ENCODE measurements around the gene PABPC1L. TPM values are rescaled to one million over a fixed set of nuclear protein-coding genes. Genes with fewer than 3 reads are reported as not detected.

Gene PABPC1L
- total RNA-seq, 1 experiment from 2014 or later: 83.5 TPM

GRCh38 chr20:44970243-44970757 is 60.4 kb downstream of the PABPC1L start:
- no peak for TF ChIP-seq CTCF (conservative IDR thresholded peaks at IDR 0.05)
- H3K79me1 ChIP-seq (ENCODE audit: insufficient read depth, low read depth, low read length, poor library complexity, severe bottlenecking): no peaks in the 10 kb centered on the region
- no peak overlapping the region for H2BK5ac ChIP-seq (ENCODE audit: insufficient read length, low read length)
- H3K14ac ChIP-seq (ENCODE audit: insufficient read depth, low read length): no peak overlapping the region
- Mint-ChIP-seq H3K9me3 (no peaks in the 10 kb centered on the region; a peak in 1 of 5 replicates), H3K27me3 (ENCODE audit: low read depth) (peaks cover 2% of the 10 kb centered on the region; the same call in 1 of the 2 replicates), H3K4me3 (no peak overlapping the region), H3K36me3 (ENCODE audit: insufficient read depth in 1 of 3, low read depth in 3 of 3) (peaks cover 15 to 28% (median 25%) of the 10 kb centered on the region in 3 experiments), H3K4me1 (peaks cover 37 to 38% of the 10 kb centered on the region in 2 experiments), H3K27ac (peak overlapping the region in 1 of 3 experiments; percentile 43; a peak in 1 of 7 replicates)
- H3K9me3 ChIP-seq (ENCODE audit: control insufficient read depth, low read depth, low read length): no peaks in the 10 kb centered on the region
- H2BK12ac ChIP-seq (ENCODE audit: insufficient read length, low read depth, low read length): no peak overlapping the region
- H3K4me1 ChIP-seq (ENCODE audit: insufficient read depth, low read length): no peaks in the 10 kb centered on the region
- peaks cover 5% of the 10 kb centered on the region for H3K23me2 ChIP-seq (ENCODE audit: insufficient read length, low read depth, low read length, poor library complexity, severe bottlenecking)
- no peak overlapping the region for H2BK15ac ChIP-seq (ENCODE audit: low read depth, low read length)
- no peak overlapping the region for H3K4me2 ChIP-seq (ENCODE audit: insufficient read depth, insufficient read length, low read length)
- no peak overlapping the region for H3K23ac ChIP-seq (ENCODE audit: insufficient read length, low read depth, low read length)
- no peak overlapping the region for H2BK120ac ChIP-seq (ENCODE audit: low read depth, low read length, poor library complexity, severe bottlenecking)
- no peak overlapping the region for H3K18ac ChIP-seq (ENCODE audit: insufficient read length, low read depth, low read length)
- no peaks in the 10 kb centered on the region for H4K20me1 ChIP-seq (ENCODE audit: control insufficient read depth, insufficient read depth, insufficient read length)
- H3K27me3 ChIP-seq (ENCODE audit: insufficient read depth, low read length): no peaks in the 10 kb centered on the region
- H2AK5ac ChIP-seq (ENCODE audit: insufficient read length, low read length): no peak overlapping the region
- H2AFZ ChIP-seq (ENCODE audit: low read length): no peak overlapping the region
- H2BK20ac ChIP-seq (ENCODE audit: low read depth, low read length, poor library complexity, severe bottlenecking): no peak overlapping the region
- no peak overlapping the region for H3K4ac ChIP-seq (ENCODE audit: low read depth, low read length)
- no CpG with 5 or more reads among the region's 1 CpG for WGBS (ENCODE audit: extremely low coverage, insufficient read length, low lambda C conversion rate)
- no peak overlapping the region for H3K56ac ChIP-seq (ENCODE audit: insufficient read length, low read depth, low read length)
- H4K5ac ChIP-seq (ENCODE audit: insufficient read length, low read depth, low read length): no peak overlapping the region
- H3K27ac ChIP-seq (ENCODE audit: insufficient read length, low read depth, low read length): no peak overlapping the region
- no peak overlapping the region for H3T11ph ChIP-seq (ENCODE audit: low read length)
- peaks cover 14% of the 10 kb centered on the region; the same call in 1 of the 2 replicates for H3K79me2 ChIP-seq (ENCODE audit: insufficient read depth, low read length)
- H4K91ac ChIP-seq (ENCODE audit: insufficient read length, low read depth, low read length): no peak overlapping the region
- no peak overlapping the region for H3K9ac ChIP-seq (ENCODE audit: extremely low read depth, insufficient read length, low read length)
- no peak for DNase-seq
- H4K8ac ChIP-seq (replicated peaks; ENCODE audit: insufficient read length, low read depth, low read length): no peak overlapping the region
